CD4-positive, alpha-beta T cell treated with Interferon gamma for 1 hour (primary cell): Measurements from ENCODE around the gene TMEM30A.

Source experiments
- DNase-seq: peaks from one replicate; pipeline ENCODE4 v3.0.0-alpha.2; 2020

The TMEM30A gene

DNA sequence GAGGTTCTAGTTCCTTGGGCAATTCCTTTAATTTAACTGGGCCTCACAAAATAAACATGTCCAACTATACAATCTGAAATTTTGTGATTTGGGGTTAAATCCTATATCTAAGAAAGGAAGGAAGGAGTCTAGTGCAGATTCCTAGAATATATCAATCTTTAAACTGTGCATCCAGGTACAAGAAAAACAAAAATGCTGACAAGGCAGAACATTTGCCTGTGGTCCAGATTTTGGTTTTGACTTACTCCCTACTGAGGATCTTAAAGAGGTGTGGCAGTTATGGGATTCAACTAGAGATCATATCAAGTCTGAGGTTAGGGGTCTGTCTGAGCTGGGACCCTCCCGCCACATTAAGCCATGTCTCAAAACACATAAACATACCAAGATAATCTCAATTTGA is 23.3 kb downstream of the TMEM30A start:
- no peak for DNase-seq

DNA sequence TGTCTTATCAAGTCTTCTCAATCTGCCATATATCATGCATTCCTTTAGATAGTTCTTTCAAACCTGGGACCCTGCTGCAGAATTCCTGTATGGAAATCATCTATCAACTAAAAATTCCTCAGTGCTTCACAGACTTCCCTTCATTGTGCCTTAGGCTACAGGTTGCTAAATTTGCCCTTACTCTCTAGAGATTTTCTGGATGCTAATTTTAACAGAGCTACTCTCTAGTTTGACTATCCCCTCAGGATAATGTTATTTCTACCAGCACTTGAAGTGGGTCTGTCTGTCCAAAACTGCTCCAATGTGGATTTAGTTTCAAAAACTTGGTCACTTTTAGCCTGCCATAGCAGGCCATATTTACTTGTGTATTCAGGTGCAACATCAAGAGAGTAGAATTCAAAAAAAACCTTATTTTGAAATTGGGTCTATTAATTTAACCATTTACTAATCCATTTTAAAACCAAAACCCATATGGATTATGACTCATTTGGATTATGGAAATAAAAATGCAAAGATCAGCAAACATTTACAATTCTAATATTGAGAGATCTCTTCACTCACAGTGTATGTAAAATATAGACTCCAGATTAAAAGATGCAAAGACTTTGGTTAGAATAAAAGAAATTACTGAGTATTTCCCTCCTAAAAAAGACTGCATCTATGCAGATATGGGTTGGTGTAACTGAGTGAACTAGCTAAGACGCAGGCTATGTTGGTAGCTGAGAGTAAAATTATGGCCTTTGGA is 27.1 kb downstream of the TMEM30A start:
- no peak for DNase-seq

DNA sequence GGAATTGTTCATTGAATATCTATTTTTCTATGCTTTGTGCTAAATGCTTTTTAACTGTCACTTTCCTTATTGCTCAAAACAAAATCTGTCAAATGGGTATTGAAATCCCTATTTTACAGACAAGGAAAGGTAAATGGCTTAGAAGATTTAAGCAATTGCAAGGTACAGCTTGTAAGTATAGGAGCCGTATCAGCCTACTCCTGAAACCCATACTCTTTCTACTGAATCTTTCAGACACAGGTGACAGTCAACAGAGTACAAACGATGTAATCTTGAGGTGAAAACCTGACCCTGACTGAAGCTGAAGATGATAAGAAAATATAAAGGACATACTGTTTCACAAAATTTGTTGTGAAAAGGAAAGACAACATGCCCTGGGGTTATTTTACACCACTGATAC is 34.0 kb downstream of the TMEM30A start:
- no peak for DNase-seq

DNA sequence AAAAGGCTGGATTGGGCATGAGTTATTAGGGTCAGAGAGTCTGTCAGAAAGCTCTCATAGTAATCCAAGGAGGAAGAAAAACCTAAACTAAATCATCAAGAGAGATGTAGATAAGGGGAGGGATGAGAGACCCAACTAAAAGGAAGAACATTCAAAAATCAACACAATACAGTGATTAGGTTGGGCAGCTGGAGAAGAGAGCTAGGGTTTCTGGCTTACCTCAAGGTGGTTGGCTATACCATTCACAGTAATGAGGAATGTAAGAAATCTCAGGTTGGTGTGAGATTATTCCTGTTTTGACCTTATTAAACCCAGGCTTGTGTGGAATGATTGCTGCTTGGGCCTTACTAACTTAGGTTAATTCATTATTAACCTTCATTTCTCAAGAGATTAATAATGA is 34.8 kb downstream of the TMEM30A start:
- no peak for DNase-seq

DNA sequence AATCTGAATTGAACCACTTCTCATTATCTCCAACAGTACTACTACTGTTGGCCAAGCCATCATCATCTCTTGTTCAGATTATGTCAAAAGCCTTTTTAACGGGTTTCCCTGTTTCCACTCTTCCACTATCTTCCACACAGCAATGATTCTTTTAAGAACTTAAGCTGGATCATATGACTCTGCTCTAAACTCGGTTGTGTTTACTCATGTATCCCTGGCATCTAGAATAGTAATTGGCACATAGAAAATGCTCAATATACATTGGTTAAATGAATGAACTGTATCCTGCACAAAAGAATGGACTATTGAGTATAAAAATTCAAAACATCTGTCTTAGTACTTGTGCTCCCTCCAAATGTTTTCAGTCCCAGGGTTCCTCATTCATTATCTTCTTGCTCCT is 38.2 kb downstream of the TMEM30A start:
- DNase-seq: no peak

DNA sequence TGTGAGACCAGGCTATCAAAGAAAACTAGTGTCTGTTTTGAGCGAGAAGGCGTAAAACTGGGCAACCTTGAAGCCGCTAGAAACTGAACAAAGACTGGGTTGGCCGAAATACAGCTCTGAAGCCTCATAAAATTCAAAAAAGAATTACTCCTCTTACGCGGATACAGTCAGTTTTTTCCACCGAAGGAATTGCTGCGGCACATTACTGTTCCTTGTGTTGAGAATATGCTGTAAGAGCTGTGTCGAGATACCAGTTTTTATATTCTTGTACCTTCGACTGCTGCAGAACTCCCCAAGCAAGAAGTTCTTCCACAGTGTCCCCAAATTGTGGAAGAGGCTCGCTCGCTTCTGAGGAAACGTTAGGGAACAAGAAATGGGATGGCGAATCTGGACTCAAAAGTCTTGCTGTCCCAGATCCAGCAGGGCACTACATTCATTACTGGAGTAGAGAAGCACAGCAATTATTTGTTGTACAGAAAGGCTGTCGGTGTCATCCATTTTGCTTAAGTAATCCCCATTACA is 40.5 kb downstream of the TMEM30A start:
- DNase-seq: no peak

DNA sequence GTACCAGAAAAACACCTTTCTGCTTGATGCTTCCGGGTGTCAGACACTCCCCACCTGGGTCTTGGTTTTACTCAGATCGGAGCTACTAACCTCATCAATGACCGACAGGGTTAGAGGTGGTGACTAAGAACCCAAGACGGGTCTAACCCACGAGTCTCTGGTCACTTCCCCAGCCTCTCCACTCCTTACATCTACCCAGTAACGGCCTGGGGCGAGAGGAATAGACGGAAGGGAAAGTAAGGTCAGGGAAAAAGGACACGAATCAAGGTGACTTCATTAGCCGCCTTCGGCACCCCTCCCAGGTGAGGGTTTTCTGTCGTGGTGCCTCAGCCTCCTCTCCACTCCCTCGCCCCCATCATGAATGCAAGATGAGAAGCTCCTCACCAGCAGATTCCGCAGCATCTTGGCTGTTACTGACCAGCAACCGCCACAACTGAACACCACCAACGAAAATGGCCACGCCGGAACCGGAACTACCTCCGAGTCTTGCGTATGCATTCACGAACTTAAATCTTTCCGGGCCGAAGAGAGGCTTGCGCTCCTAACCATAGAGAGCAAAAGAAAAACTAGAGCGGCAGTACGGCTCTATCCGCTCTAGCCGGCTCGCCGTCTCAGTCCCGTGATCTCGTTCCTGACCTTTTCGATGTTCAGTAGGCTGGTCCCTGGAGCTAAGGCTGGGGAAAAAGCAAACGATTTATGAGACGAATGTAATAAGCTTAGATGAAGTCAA is 41.1 kb downstream of the TMEM30A start, which contains the start of gene COX7A2:
TSS of gene COX7A2 (minus strand) at position 469 of the 730 bp plus-strand sequence. CDS start at position 402, 67 bp downstream.
- peak; percentile 91 for DNase-seq

DNA sequence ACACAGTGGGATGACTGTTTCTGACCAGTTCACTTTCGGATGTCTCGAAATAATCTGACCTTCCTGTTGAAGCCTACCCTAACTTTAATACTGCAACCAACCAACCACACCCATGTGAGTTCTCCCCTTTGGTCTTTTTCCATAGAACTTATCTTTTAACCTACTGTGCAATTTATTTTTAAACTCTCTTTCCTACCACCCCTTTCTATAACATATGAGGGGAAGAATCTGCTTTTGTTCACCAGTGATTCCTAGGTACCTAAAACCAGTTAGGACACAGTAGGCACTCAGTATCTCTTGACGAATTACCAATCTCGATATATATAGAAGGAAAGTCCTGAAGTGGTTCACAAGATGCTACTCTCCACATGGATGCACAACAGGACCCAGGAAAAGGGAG is 48.0 kb downstream of the TMEM30A start:
- DNase-seq: no peak

DNA sequence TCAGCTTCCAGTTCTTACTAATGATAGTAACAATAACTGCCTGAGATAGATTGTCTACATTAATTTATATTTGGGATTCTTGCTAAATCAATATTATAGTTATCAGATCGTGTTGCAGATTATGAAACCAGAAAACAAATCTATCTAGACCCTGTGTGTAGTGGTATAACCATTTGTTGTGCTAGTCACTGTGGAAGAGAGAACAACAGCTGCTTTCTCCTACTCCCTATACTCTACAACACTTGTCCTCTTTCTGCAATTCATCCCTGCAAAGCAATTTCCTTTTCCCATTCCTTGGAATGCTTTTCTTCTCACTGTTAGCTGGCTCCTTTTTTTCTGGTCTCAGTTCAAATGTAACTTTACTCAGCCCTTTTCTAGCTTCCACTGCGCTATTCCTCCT is 49.3 kb downstream of the TMEM30A start:
- no peak for DNase-seq

DNA sequence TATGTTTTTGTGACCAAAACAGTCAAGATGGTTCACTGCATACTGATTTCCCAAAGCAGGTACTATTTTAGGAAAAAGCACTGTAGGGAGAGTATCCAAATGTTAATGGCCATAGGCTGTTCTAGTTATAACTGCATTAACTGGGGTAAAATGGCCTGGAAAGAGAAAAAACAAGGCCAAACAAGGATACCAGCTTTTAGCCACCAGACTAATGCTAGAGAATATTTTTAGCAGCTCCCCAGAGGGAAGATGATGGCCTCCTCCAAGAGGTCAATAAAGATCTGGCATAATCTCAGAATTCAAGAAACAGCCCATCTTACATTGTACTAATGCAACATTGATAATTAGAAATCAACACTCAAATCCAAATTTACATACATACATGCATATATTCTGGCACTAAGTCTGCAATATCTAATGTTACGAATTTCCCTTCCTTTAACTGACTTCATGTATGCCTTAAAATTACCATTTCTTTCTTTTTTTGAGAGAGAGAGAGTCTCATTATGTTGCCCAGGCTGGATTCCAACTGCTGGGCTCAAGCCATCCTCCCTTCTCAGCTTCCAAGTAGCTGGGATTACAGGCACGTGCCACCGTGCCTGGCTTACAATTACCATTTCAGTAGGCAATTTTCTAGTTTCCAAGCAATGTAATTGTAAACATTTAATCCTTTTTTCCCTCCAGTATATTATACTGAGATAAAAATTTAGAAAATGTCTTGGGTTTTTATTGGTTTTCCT is 50.3 kb downstream of the TMEM30A start:
- DNase-seq: no peak

DNA sequence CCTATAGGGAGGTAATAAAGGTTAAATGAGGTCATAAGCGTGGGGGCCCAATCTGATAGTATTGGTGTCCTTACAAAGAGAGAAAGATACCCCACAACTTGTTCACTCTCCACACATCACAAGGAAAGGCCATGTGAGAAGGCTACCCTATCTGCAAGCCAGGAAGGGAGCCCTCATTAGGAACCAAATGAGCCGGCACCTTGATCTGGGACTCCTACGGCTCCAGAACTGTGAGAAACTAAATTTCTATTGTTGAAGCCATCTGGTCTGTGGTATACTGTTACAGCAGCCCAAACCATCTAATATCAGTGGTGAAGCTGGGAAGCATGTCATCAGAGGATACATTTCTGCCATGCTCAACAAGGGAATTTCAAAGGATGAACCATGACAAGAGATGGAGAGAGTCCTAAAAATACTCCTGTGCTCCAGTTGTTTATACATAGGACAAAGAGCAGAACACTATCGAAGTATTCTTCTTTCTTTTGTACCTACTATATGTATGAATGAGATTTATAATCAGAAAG is 51.4 kb downstream of the TMEM30A start:
- DNase-seq: no peak

DNA sequence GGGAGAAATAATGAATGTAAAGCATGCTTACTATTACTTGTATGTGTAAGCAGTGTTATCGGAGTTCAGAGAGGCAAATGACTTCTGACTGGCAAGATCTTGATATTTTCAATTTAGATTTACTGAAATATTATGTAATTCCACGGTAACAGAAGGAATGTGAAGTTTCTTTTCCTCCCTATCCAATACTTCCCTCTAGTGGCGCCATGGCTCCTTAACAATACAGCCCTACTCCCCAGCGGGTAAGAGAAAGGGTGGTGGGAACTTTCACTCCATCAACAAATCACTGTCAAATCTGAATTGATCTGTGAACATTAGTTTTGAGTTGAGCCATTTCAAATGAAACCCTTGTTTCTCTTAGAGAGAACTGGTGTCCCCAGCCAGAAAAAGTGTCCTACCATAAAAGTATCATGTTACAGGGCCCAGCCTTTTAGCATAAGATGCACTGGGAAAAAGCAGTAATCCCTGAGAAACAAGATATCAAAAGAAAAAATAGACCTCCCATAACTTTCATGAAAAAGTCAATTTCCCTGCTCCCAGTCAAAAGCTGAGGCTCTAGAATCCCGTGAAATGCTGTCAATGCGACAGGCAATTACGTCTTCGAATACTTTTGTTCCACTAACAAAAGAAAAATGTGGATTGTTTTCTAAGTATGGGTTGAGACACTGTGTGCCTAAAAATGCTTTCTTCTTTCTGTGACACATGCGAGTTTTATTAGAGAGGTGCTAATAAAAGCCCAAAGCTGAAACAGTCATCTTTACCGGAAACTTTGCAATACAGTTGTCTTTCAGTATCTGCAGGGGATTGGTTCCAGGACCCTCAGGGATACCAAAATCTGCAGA is 53.9 kb downstream of the TMEM30A start:
- no peak for DNase-seq

DNA sequence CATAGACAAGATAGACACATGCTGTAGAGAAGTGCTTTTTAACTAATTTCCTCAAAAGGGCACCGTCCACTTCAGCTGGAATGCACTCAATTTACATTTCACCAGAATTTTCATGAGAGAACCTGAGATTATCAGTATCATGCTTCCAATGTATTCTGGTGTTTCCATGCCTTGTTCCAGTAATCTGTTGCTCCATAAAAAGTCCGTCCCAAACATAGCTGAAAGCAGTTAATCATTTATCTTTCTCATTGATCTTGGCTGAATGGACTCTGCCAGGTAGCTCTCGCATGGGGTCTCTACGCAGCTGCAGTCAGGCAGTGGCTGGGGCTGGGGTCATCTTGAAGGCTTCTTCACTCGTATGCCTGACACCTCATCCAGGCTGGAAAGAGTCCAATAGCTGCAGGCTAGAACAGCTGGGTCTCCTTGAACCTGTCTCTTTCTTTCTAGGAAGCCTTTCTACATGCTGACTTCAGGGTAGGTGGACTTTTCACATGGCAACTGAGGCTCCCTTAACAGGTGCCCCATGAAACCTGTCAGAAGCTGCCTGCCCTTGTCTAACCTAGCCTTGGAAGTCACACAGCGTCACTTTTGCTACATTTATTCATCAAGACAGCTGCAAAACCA is 60.2 kb downstream of the TMEM30A start:
- no peak for DNase-seq

DNA sequence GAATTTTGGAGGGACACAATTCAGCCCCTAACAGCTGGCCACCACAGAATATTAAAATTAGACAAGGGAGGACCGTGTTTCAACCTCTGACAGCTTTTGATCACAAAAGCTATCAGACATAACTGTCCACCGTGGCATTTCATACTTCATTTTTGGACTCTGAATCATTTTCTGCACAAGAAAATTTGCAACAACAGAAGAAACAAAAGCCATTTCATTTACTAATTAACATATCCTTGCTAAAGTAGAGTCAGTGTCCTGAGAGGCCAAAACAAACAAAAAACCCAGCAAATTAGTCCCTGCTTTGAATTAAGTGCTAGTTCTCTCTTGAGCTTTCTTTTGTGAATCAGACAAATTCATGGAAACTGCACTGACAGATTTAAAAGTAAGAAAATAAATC is 61.2 kb downstream of the TMEM30A start:
- DNase-seq: no peak

DNA sequence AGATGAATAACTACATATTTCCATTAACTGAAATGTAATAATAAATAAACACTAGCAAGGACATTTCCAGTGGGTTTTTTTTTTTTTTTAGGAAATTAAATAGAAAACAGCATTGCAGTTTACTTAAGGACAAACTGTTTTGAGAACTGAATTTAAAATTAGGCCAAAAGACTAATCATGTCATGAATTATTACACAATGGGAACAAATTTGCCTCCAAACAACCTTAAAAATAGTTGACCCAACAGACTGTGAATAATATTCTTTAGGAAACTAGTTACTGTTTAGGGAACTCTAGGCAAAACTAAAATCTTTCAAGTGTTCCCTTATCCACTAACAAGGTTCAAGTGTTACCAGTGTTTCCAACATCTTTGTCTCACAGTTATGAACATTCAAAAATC is 62.3 kb downstream of the TMEM30A start:
- no peak for DNase-seq

DNA sequence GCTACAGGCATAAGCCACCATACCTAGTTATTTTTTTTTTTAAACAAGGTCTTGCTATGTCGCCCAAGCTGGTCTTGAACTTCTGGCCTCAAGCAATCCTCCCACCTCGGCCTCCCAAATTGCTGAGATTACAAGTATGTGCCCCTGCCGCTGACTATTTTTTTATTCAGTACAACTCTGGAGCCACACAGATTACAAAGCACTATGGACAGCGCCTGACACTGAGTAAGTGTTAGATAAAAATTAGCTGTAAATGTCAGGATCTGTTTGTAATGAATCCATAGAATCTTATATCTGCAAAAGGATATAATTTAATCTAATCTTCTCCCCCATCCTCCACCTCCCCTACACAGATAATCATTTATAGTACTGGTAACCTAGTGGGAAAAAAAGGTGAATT is 63.5 kb downstream of the TMEM30A start:
- DNase-seq: no peak

DNA sequence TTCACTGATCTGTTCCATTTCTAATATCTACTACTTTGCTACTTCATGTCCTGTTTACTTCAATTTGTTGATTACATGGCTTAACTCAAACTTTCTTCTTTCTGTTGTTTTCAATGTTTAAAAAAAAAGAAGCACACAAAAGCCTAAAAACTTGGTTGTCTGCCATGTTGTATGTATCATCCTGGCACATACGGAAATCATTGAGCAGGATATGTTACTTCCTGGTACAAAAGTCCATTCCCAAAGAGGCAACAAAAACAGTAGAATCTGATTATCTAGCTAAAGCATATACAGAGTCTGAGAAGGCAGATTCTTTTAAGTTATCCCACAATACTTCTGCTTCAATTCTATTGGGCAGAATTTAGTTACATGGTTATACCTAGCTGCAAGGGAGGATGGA is 64.2 kb downstream of the TMEM30A start:
- no peak for DNase-seq

DNA sequence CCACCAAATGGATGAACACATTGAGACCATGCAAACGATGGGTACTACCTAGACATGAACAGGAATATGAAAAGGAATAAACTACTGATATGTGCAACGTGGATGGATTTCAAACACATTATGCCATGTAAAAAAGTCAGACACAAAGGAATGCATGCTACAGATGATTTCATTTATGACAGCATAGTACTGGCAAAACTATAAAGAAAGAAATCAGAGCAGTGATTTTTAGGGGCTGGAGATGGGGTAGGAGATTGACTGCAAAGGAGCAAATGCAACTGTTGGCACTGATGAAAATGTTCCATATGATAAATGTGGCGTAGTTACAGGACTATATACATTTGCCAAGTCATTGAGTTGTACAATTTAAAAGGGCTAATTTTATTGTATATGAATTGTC is 65.3 kb downstream of the TMEM30A start:
- no peak for DNase-seq

DNA sequence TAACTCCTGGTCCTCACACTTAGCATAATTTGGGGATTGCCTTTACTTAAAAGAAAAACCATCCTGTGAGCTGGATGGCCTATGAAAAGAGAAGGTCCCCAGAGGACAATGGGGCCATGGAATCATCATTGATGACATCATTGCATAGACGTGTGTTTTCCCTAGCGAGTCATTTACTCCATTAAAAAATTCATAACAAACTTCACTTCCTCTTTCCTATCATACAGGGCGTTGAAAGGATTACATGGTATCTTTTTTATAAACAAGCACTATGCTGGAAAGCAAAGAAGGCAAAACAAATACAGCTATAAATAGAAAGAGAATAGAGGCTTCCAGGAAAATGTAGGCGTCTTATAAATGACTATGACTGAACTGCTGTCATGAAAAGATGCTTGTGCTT is 67.4 kb downstream of the TMEM30A start:
- DNase-seq: no peak

DNA sequence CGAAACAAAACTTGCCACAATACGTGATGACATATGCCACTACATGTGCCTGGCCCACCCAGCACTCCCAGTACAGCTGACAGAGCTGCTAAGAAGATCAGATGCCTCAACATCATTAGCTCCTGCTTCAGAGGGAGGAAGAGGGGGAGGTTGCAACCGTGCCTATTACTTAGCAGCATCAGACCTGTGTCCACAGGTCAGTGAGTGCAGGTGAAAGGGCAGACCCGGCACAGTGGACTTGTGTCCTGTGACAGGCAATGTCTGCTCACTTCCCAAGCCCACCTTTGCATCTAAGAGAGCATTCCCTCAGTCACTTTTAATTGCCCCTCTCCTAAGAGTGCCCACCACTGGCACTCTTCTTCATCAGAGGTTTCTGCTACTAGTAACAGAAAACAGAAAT is 69.3 kb downstream of the TMEM30A start:
- no peak for DNase-seq

DNA sequence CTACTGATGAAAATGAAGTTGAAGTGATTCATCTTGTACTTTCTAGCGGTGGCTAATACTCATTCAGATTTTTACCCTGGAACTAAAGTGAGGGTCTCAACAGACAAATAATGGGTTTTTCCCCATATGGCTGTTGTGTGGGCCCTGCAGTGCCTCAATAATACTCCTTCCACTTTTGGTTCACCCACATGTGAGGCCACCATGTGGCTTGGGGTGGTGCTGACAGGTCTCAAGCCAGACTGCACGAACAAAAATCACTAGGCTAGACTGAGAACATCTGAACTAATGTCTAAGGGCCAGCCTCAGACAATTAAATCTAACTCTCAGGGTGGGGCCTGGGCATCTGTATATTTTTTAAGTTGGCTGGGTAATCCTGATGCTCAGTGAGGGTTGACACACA is 70.9 kb downstream of the TMEM30A start:
- DNase-seq: no peak

DNA sequence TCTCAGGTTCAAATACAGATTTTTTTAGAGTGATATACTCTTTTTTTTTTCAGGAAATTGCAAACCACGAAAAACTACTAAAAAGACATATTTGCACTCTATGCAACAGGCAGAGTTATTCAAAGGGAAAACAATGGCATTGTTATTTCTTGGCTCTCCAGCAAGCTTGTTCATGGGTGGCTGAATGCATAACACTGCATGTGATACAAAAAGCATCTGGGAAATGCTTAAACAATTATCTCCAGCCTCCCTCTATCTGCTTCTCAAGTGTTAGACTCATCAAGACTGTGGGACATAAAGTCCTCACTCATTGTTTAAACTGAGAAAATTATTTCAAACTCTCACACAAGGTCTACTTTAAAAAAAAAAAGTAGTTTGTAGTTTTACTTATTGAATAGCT is 71.5 kb downstream of the TMEM30A start:
- no peak for DNase-seq
